Activated T-helper 2 cell treated with anti-CD3 and anti-CD28 coated beads, Interferon-gamma antibody, Interleukin-2, Interleukin-4, amounts not matched to agents 10 μg/mL and 5 μg/mL and 100 μg/mL, durations not matched to agents 14 hours and 24 hours and 36 hours (primary cell): ENCODE measurements around the gene SLC6A20. TPM values are rescaled to one million over a fixed set of nuclear protein-coding genes. Genes with fewer than 3 reads are reported as not detected.

Source experiments
- DNase-seq: peaks from one replicate; pipeline ENCODE4 v3.0.0; 2021; ENCODE audit warnings: low spot score
- H3K27ac Mint-ChIP-seq: one replicate; pipeline ENCODE4 v1.8.0; 2021; ENCODE audit warnings: mixed read lengths
- H3K27me3 Mint-ChIP-seq: one replicate; pipeline ENCODE4 v1.8.0; 2021; ENCODE audit warnings: low read depth, mixed read lengths
- H3K36me3 Mint-ChIP-seq: one replicate; pipeline ENCODE4 v1.8.0; 2021; ENCODE audit warnings: low read depth, mixed read lengths
- H3K4me1 Mint-ChIP-seq: one replicate; pipeline ENCODE4 v1.8.0; 2021; ENCODE audit warnings: low read depth, mixed read lengths
- H3K4me3 Mint-ChIP-seq: one replicate; pipeline ENCODE4 v1.8.0; 2021; ENCODE audit warnings: low read depth, mild to moderate bottlenecking, moderate library complexity, mixed read lengths
- H3K9me3 Mint-ChIP-seq: one replicate; pipeline ENCODE4 v1.8.0; 2021; ENCODE audit warnings: mixed read lengths
- intact Hi-C: fragments of 100-400 bp; cut with micrococcal nuclease; formaldehyde crosslinking; loops from one replicate; pipeline ENCODE4 v1.15.1; 2023
- total RNA-seq: library from RNA; stranded (reverse); gene quantifications from 2 replicates; pipeline ENCODE4 v1.2.3, GENCODE V29; 2022

The SLC6A20 gene
- total RNA-seq, 1 donor from 2014 or later: not detected

GRCh38 chr3:45796902-45797637 lies 734 bp upstream of the SLC6A20 start:
- H3K36me3 Mint-ChIP-seq: no peaks in the 10 kb centered on the region
- no peak overlapping the region for H3K27ac Mint-ChIP-seq
- H3K27me3 Mint-ChIP-seq: peaks cover 75% of the 10 kb centered on the region
- DNase-seq: no peak
- H3K4me3 Mint-ChIP-seq: no peak overlapping the region
- peaks cover 6% of the 10 kb centered on the region for H3K4me1 Mint-ChIP-seq
- no peaks in the 10 kb centered on the region for H3K9me3 Mint-ChIP-seq
- intact Hi-C loops: no loop called here

- intact Hi-C loops: no loop called here
- H3K27me3 Mint-ChIP-seq: peaks cover 82% of the 10 kb centered on the region
- H3K36me3 Mint-ChIP-seq: no peaks in the 10 kb centered on the region
- H3K4me1 Mint-ChIP-seq: peaks cover 6% of the 10 kb centered on the region
- H3K4me3 Mint-ChIP-seq: peak overlapping the region; percentile 67
- H3K27ac Mint-ChIP-seq: no peak overlapping the region
- H3K9me3 Mint-ChIP-seq: peaks cover 4% of the 10 kb centered on the region
- no peak for DNase-seq
These were observed 841 bp downstream of the SLC6A20 start for GRCh38 chr3:45795509-45795881.

- no peak overlapping the region for H3K27ac Mint-ChIP-seq
- no peak for DNase-seq
- peaks cover 12% of the 10 kb centered on the region for H3K9me3 Mint-ChIP-seq
- H3K36me3 Mint-ChIP-seq: no peaks in the 10 kb centered on the region
- intact Hi-C loops: no loop called here
- peaks cover 82% of the 10 kb centered on the region for H3K27me3 Mint-ChIP-seq
- no peak overlapping the region for H3K4me3 Mint-ChIP-seq
- peaks cover 6% of the 10 kb centered on the region for H3K4me1 Mint-ChIP-seq
These were observed 1.7 kb downstream of the SLC6A20 start for GRCh38 chr3:45794660-45795059.

- Mint-ChIP-seq H3K9me3 (peaks cover 14% of the 10 kb centered on the region), H3K27ac (no peak overlapping the region), H3K4me3 (no peak overlapping the region), H3K36me3 (no peaks in the 10 kb centered on the region), H3K4me1 (peaks cover 6% of the 10 kb centered on the region), H3K27me3 (peaks cover 78% of the 10 kb centered on the region)
- no peak for DNase-seq
- intact Hi-C loops: no loop called here
These were observed 2.2 kb downstream of the SLC6A20 start for GRCh38 chr3:45794177-45794560.

- intact Hi-C loops: no loop called here
- H3K27ac Mint-ChIP-seq: no peak overlapping the region
- peaks cover 77% of the 10 kb centered on the region for H3K27me3 Mint-ChIP-seq
- H3K9me3 Mint-ChIP-seq: peaks cover 19% of the 10 kb centered on the region
- no peak for DNase-seq
- no peak overlapping the region for H3K4me3 Mint-ChIP-seq
- H3K36me3 Mint-ChIP-seq: no peaks in the 10 kb centered on the region
- peaks cover 6% of the 10 kb centered on the region for H3K4me1 Mint-ChIP-seq
These were observed 2.7 kb downstream of the SLC6A20 start for GRCh38 chr3:45793482-45794176.

- Mint-ChIP-seq H3K27me3 (peaks cover 70% of the 10 kb centered on the region), H3K27ac (no peak overlapping the region), H3K9me3 (peaks cover 20% of the 10 kb centered on the region), H3K4me1 (peaks cover 6% of the 10 kb centered on the region), H3K4me3 (no peak overlapping the region), H3K36me3 (no peaks in the 10 kb centered on the region)
- intact Hi-C loops: no loop called here
- no peak for DNase-seq
These were observed 3.7 kb downstream of the SLC6A20 start for GRCh38 chr3:45792516-45793172.

- Mint-ChIP-seq H3K4me1 (peaks cover 6% of the 10 kb centered on the region), H3K4me3 (no peak overlapping the region), H3K27me3 (peaks cover 70% of the 10 kb centered on the region), H3K36me3 (no peaks in the 10 kb centered on the region), H3K27ac (no peak overlapping the region), H3K9me3 (peaks cover 20% of the 10 kb centered on the region)
- DNase-seq: no peak
- intact Hi-C loops: no loop called here
These were observed 4.3 kb downstream of the SLC6A20 start for GRCh38 chr3:45792036-45792435.

GRCh38 chr3:45790596-45790995 lies 5.7 kb downstream of the SLC6A20 start:
- intact Hi-C loops: no loop called here
- DNase-seq: no peak
- Mint-ChIP-seq H3K27me3 (peaks cover 73% of the 10 kb centered on the region), H3K4me1 (peaks cover 4% of the 10 kb centered on the region), H3K4me3 (no peak overlapping the region), H3K27ac (no peak overlapping the region), H3K36me3 (no peaks in the 10 kb centered on the region), H3K9me3 (peaks cover 20% of the 10 kb centered on the region)

GRCh38 chr3:45789235-45789812 lies 7.0 kb downstream of the SLC6A20 start:
- Mint-ChIP-seq H3K4me3 (no peak overlapping the region), H3K9me3 (peaks cover 20% of the 10 kb centered on the region), H3K27me3 (peaks cover 71% of the 10 kb centered on the region), H3K36me3 (no peaks in the 10 kb centered on the region), H3K4me1 (no peaks in the 10 kb centered on the region), H3K27ac (no peak overlapping the region)
- no peak for DNase-seq
- intact Hi-C loops: no loop called here

- DNase-seq: no peak
- H3K9me3 Mint-ChIP-seq: peaks cover 20% of the 10 kb centered on the region
- peaks cover 60% of the 10 kb centered on the region for H3K27me3 Mint-ChIP-seq
These were observed 8.8 kb downstream of the SLC6A20 start for GRCh38 chr3:45787551-45787950.

GRCh38 chr3:45786801-45787495 lies 9.4 kb downstream of the SLC6A20 start:
- no peak overlapping the region for H3K4me3 Mint-ChIP-seq
- peaks cover 20% of the 10 kb centered on the region for H3K9me3 Mint-ChIP-seq
- H3K36me3 Mint-ChIP-seq: no peaks in the 10 kb centered on the region
- no peak overlapping the region for H3K27ac Mint-ChIP-seq
- no peak for DNase-seq
- peaks cover 58% of the 10 kb centered on the region for H3K27me3 Mint-ChIP-seq
- H3K4me1 Mint-ChIP-seq: no peaks in the 10 kb centered on the region
- intact Hi-C loops: no loop called here

More at GRCh38 chr3:45787551-45787950, 8.8 kb downstream of the SLC6A20 start:
- H3K36me3 Mint-ChIP-seq: no peaks in the 10 kb centered on the region
- H3K27ac Mint-ChIP-seq: no peak overlapping the region
- no peak overlapping the region for H3K4me3 Mint-ChIP-seq
- no peaks in the 10 kb centered on the region for H3K4me1 Mint-ChIP-seq
- intact Hi-C loops: no loop called here

- peaks cover 18% of the 10 kb centered on the region for H3K9me3 Mint-ChIP-seq
- no peak overlapping the region for H3K27ac Mint-ChIP-seq
- no peak for DNase-seq
- H3K4me3 Mint-ChIP-seq: no peak overlapping the region
- no peaks in the 10 kb centered on the region for H3K36me3 Mint-ChIP-seq
- peaks cover 49% of the 10 kb centered on the region for H3K27me3 Mint-ChIP-seq
- no peaks in the 10 kb centered on the region for H3K4me1 Mint-ChIP-seq
- intact Hi-C loops: no loop called here
These were observed 10.7 kb downstream of the SLC6A20 start for GRCh38 chr3:45785605-45786150.
